Mammary epithelial cell (primary cell): ENCODE measurements around the gene CDH3.

ENCODE experiments used
- CTCF ChIP-seq, 2 donors: IDR thresholded peaks in 1 of 2; conservative IDR thresholded peaks in 1 of 2; 2 replicates each; pipeline ENCODE4 v1.5.1; 2011 to 2012; ENCODE audit warnings: inconsistent platforms in 2 of 2, low read length in 2 of 2, mild to moderate bottlenecking in 2 of 2, control low read depth in 1 of 2, low read depth in 1 of 2; ENCODE audit not compliant: insufficient read depth in 1 of 2; ENCODE audit errors: extremely low read depth in 1 of 2
- EZH2 ChIP-seq: IDR thresholded peaks from 2 replicates; pipeline ENCODE4 v1.6.1; 2012; ENCODE audit warnings: low read length, inconsistent platforms, borderline replicate concordance

GRCh38 chr16:68636818-68637217 lies 8.3 kb upstream of the CDH3 start:
- TF ChIP-seq CTCF (conservative IDR thresholded peaks at IDR 0.05 in 1 of 2, IDR thresholded peaks at IDR 0.05 in 1 of 2; ENCODE audit: extremely low read depth in 1 of 2, insufficient read depth in 1 of 2, low read depth in 1 of 2, low read length in 2 of 2) (no peak), EZH2 (no peak)
